Epithelial cell of proximal tubule (primary cell): ENCODE data around the gene NOP10. TPM values are rescaled to one million over a fixed set of nuclear protein-coding genes. Genes with fewer than 3 reads are reported as not detected.

Experiments used
- DNase-seq: peaks from one replicate; pipeline ENCODE4 v3.0.0-alpha.2; 2011; ENCODE audit warnings: low read depth
- H3K4me3 ChIP-seq: 2 replicates; pipeline ENCODE4 v1.5.1; 2011; ENCODE audit warnings: low read depth, mild to moderate bottlenecking, low read length
- CTCF ChIP-seq: conservative IDR thresholded peaks from 2 replicates; pipeline ENCODE4 v1.5.1; 2012; ENCODE audit warnings: low read depth, mild to moderate bottlenecking, low read length
- total RNA-seq: library from RNA; depleted of rRNA; stranded (reverse); fragments of >200 nt; gene quantifications from 2 replicates; pipeline ENCODE4 v1.2.3, GENCODE V29; 2015

The NOP10 gene
- total RNA-seq, 1 donor from 2014 or later = 319 TPM

- H3K4me3 ChIP-seq = no peak overlapping the region
- TF ChIP-seq CTCF = no peak
- no peak for DNase-seq
Measured at GRCh38 chr15:34370129-34370528, 27.2 kb upstream of the NOP10 start.

GRCh38 chr15:34367101-34368081 lies 24.5 kb upstream of the NOP10 start, which contains the start of gene LPCAT4:
Gene LPCAT4, minus strand, starts transcription at chr15:34367196. Its CDS starts 96 bp downstream, at chr15:34367100.
- peak within 1 kb of the TSS; percentile 92 for H3K4me3 ChIP-seq
- peak; percentile 10 for DNase-seq
- peak; percentile 79 for TF ChIP-seq CTCF

GRCh38 chr15:34366271-34367065 lies 23.5 kb upstream of the NOP10 start:
- no peak for DNase-seq
- H3K4me3 ChIP-seq = peak overlapping the region; percentile 92
- TF ChIP-seq CTCF = no peak

DNA sequence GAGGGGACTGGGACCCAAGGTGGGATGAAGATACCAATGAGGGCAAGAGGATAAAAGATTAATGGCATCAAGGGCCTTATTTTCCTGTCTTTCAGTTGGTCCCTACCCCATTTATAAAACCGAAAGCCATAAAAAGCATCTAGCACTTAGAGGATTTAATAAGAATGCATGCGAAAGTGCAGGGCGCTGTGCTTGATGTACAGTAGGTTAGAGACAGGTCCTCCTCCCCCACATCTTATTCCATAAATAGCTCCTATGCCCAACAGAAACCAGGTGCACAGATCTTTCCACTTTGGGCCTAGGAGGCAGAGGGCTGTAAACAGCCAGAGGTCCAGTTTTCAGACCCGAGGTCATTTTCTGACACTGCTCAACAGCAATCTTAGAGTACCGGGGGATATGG lies 22.9 kb upstream of the NOP10 start:
- DNase-seq = no peak
- H3K4me3 ChIP-seq = peak overlapping the region; percentile 92
- TF ChIP-seq CTCF = no peak

- DNase-seq = no peak
- H3K4me3 ChIP-seq = peak overlapping the region; percentile 92
- TF ChIP-seq CTCF = no peak
Measured at GRCh38 chr15:34365091-34365825, 22.3 kb upstream of the NOP10 start.

GRCh38 chr15:34364041-34364440 lies 21.1 kb upstream of the NOP10 start:
- no peak for TF ChIP-seq CTCF
- no peak for DNase-seq
- H3K4me3 ChIP-seq = no peak overlapping the region
